Upper lobe of left lung (tissue), 4 donors: Measurements from ENCODE around the gene GATAD1.

ENCODE experiments used
- POLR2A ChIP-seq, 4 donors: fragments of 450-650 bp; IDR thresholded peaks; one replicate each; pipeline ENCODE4 v1.5.1; 2016 to 2017; ENCODE audit warnings: antibody characterized with exemption in 4 of 4, mild to moderate bottlenecking in 2 of 4
- POLR2AphosphoS5 ChIP-seq, 2 donors: sonication (generic); formaldehyde crosslinking; IDR thresholded peaks; one replicate each; pipeline ENCODE4 v1.5.1; 2017; ENCODE audit warnings: antibody characterized with exemption in 2 of 2
- TF ChIP-seq, protein P1 (sequence below), 6 experiments: fragments of 450-650 bp in 4 of 6; fragments of 200-600 bp in 2 of 6; sonication (generic) in 2 of 6; IDR thresholded peaks; one replicate each; pipeline ENCODE4 v1.5.1; 2016 to 2019; ENCODE audit warnings: antibody characterized with exemption in 6 of 6

DNA sequence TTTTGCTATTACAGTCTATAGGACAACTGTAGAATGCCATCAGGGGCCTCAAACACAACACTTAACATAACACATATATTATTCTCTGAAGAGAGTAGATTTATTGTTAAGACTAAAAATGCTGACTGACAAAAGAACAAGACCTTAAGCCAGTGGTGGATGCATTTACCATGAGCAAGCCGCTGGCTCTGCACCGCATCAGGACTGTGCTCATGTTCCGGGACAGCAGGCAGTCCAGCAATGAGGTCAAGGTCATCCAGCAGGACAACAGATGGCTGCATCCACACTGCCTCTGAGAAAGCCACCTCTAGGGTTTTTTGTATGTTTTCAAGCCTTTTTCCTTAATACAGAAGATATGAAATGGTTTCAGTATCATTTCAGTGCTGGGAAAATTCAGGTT is 57.3 kb downstream of the GATAD1 start:
- TF ChIP-seq, protein P1, sequence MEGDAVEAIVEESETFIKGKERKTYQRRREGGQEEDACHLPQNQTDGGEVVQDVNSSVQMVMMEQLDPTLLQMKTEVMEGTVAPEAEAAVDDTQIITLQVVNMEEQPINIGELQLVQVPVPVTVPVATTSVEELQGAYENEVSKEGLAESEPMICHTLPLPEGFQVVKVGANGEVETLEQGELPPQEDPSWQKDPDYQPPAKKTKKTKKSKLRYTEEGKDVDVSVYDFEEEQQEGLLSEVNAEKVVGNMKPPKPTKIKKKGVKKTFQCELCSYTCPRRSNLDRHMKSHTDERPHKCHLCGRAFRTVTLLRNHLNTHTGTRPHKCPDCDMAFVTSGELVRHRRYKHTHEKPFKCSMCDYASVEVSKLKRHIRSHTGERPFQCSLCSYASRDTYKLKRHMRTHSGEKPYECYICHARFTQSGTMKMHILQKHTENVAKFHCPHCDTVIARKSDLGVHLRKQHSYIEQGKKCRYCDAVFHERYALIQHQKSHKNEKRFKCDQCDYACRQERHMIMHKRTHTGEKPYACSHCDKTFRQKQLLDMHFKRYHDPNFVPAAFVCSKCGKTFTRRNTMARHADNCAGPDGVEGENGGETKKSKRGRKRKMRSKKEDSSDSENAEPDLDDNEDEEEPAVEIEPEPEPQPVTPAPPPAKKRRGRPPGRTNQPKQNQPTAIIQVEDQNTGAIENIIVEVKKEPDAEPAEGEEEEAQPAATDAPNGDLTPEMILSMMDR (IDR thresholded peaks at IDR 0.05): no peak
- TF ChIP-seq POLR2A (IDR thresholded peaks at IDR 0.05): no peak
- TF ChIP-seq POLR2AphosphoS5 (IDR thresholded peaks at IDR 0.05): no peak
